Cardiac fibroblast (primary cell): Measurements from ENCODE around the gene MAPK12.

Source experiments
- DNase-seq, 2 donors: peaks; one replicate each; pipeline versions ENCODE4 v3.0.0 to v3.0.0-alpha.2; 2010; ENCODE audit warnings: low read depth in 2 of 2
- H3K4me3 ChIP-seq, 2 donors: replicated peaks in 1 of 2; 1 replicate in 1 of 2; 2 replicates in 1 of 2; pipeline ENCODE4 v1.5.1; 2011; ENCODE audit warnings: low read depth in 2 of 2, low read length in 2 of 2, mild to moderate bottlenecking in 2 of 2, moderate library complexity in 1 of 2
- CTCF ChIP-seq: IDR thresholded peaks from one replicate; pipeline ENCODE4 v1.5.1; 2011; ENCODE audit warnings: low read depth, mild to moderate bottlenecking, low read length, inconsistent platforms

Gene MAPK12

GRCh38 chr22:50246242-50247175, 15.0 kb downstream of the MAPK12 start:
- peak; percentile 5 for TF ChIP-seq CTCF
- no peak for DNase-seq
- peak overlapping the region in 1 of 2 donors; percentile 99 for H3K4me3 ChIP-seq

GRCh38 chr22:50245214-50246072, 16.0 kb downstream of the MAPK12 start:
- peak overlapping the region; percentile 99 for H3K4me3 ChIP-seq
- no peak for DNase-seq
- TF ChIP-seq CTCF: no peak

GRCh38 chr22:50244420-50245213, 16.9 kb downstream of the MAPK12 start, which contains the start of gene TUBGCP6:
Gene TUBGCP6, minus strand, starts transcription at chr22:50245023. Its CDS starts 564 bp downstream, at chr22:50244459.
- peak; percentile 90 to 92 for DNase-seq
- peak; percentile 37 for TF ChIP-seq CTCF
- H3K4me3 ChIP-seq: peak within 1 kb of the TSS; percentile 99

- H3K4me3 ChIP-seq: peak overlapping the region; percentile 99
- no peak for TF ChIP-seq CTCF
- DNase-seq: no peak
Measured at GRCh38 chr22:50243685-50244419, 17.6 kb downstream of the MAPK12 start.

- H3K4me3 ChIP-seq: peak overlapping the region; percentile 30 to 45
- no peak for DNase-seq
- TF ChIP-seq CTCF: no peak
Measured at GRCh38 chr22:50242406-50242949, 19.0 kb downstream of the MAPK12 start.
